GM18520 (cell line): ENCODE data around the gene LILRA6.
"Not testable (repeated sequence)": the region's sequence is repeated elsewhere in the genome, so short reads cannot be mapped to it uniquely, and the experiment has no call there.

Experiments
- ATAC-seq: cut with Tn5 transposase; IDR thresholded peaks from one replicate; pipeline ENCODE4 v1.9.1; 2021; ENCODE audit not compliant: unreplicated experiment

Gene LILRA6

GRCh38 chr19:54266133-54266532 lies 23.5 kb upstream of the LILRA6 start:
- no peak for ATAC-seq

GRCh38 chr19:54262470-54262869 lies 19.9 kb upstream of the LILRA6 start:
- no peak for ATAC-seq

GRCh38 chr19:54262066-54262465 lies 19.5 kb upstream of the LILRA6 start:
- ATAC-seq, result no peak

DNA sequence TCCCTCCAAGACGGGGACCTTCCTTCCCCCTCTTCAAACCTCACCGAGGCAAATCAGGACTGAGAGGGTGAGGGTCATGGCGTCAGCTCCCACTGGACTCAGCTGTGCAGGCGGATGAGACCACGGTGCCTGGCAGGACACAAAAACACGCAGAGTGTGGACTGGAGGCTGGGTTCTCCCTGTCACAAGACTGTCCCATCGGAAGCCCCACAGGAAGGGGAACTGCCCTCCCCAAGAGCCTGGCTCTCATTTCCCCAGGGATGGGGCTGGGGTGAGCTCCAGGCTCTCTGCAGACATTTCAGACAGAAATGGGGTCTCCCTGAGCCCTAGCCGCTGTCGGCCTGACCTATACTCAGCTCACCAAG lies 14.5 kb upstream of the LILRA6 start, which contains the start of gene LILRB5:
TSS of gene LILRB5 (minus strand) at position 158 of the 365 bp plus-strand sequence. CDS start at position 78, 80 bp downstream.
- ATAC-seq, result no peak

DNA sequence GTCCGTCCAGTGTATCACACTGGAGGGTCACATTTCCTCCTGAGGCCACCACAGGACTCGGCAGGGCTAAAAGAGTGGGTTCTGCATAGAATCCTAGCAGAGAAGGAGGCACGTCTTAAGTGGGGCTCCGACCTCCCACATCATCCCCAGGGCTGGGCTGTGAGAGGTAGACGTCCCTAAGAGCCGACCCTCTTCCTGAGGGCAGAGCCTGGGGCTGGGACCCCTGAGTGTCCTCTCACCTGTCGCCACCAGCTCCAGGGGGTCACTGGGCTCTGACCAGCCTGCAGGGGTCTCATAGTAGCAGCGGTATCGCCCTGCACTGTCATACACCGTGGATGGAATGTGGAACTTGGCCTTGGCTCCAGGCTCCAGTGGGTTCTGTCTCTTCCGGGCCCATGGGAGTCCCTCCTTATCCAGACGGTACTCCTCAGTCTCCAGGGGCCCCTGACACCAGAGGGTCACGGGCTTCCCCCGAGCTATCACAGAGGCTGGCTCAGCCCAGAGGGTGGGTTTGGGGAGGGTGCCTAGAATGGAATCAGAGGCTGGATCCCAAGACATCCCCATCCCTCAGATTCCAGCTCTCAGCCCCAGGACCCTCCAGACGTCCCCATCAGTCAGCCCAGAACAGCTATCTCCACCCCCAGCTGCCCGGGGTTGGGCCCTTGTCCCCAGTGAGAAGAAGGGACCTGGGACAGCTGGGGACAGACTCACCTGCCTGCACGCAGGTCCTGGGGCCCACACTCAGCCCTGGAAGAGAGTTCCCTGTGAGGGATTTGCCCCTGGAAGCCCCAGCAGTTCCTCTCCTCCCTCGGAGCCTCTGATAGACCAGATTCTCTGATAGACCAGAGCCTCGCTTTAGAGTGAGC lies 13.9 kb upstream of the LILRA6 start:
- no peak for ATAC-seq

DNA sequence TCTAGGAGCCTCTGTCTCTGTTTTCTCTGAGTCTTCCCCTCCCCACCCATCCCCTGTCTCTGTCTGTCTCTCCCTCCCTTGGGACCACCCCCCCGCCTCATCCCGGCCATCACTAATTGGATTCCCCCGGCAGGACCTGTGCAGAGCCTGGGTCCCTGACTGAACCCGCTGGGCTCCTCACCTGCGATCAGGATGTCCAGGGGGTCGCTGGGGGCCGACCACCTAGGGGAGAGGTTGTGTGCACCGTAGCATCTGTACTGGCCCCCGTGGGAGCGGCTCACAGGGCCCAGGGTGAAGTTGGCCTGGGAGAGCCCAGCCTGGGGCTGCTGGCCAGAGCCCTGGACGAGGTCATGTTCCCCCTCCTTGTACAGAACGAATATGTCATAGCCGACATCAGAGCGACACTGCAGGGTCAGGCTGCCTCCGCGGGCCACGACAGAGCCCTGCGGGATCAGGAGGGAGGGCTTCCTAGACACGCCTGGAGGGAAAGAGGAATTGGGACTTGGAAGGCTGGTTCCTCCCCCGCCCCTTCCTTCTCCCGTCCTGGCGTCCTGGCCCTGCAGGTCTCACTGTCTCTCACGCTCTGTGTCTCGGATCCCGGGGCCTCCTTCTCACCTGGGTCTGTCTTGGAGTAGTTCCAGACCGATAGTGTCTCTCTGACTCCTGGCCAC lies 12.7 kb upstream of the LILRA6 start:
- ATAC-seq, result no peak

GRCh38 chr19:54254195-54254906 lies 11.8 kb upstream of the LILRA6 start:
- ATAC-seq, result no peak

GRCh38 chr19:54253331-54254194 lies 11.0 kb upstream of the LILRA6 start:
- no peak for ATAC-seq

DNA sequence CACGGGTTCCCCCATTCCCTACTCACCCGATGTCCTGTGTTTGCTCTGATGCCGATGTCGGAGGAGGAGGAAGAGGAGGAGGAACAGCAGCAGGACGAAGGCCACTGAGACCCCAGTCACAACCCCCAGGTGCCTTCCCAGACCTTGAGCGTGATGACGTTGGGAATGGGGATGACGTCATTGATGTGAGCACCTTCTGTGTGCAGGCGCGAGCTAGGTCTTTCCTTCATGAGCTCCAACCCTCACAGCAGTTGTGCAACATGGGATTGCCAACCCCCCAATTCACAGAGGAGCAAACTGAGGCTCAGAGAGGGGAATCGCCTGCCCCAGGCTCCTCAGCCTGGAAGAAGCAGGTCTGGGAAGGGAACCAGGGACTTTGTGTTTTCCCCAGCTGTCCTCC lies 10.3 kb upstream of the LILRA6 start:
- no peak for ATAC-seq

GRCh38 chr19:54252243-54252642 lies 9.7 kb upstream of the LILRA6 start:
- ATAC-seq, result no peak

DNA sequence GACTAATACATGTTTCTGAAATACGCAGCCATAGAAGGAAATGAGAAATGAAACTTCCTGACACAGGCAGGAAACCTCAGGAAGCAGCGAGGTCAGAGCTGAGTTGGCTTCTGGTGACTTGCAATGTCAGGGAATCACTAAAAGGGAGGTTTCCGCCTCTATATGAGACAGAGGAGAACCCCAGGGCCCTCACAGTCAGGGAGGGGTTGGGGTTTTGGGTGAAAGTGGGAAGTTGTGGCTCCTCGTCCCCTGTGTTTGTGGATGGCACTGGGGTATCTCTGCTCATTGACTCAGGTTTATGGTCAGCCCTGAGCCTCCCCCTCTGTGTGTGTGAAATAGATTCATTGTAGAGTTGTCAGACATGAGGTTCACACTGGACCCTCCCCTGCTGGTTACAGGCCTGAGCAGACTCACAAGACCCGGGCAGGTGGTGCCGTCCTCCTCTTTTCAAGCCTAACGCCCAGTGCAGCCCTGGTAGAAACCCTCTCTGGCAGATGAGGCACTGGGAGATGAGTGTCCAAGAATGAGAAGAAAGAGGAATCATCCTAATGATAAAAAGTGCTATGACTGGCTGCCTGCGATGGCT lies 5.5 kb upstream of the LILRA6 start:
- no peak for ATAC-seq

GRCh38 chr19:54247106-54247930 lies 4.7 kb upstream of the LILRA6 start:
- no peak for ATAC-seq

GRCh38 chr19:54245936-54246335 lies 3.3 kb upstream of the LILRA6 start:
- no peak for ATAC-seq

DNA sequence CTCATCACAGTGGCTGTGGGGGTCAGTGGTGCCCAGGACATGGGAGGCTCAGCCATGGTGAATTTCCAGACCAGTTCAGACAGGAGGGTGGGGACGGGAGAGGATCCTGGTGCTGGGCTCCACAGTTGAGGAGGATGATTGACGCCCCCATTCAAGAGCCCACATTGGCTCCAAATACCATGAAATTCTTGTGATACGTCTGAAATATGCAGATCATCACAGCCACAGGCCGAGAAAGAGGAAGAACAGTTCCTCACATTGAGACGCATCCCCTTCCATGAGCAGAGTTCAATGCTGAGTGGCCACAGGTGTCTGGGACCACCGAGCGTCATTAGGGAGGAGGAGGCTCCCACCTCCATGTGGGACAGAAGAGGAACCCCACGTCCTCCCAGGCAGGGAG lies 1.2 kb upstream of the LILRA6 start:
- not testable (repeated sequence) for ATAC-seq

- ATAC-seq, result not testable (repeated sequence)
These were observed 356 bp downstream of the LILRA6 start for GRCh38 chr19:54242234-54242633.

GRCh38 chr19:54240372-54241336 lies 1.9 kb downstream of the LILRA6 start:
- not testable (repeated sequence) for ATAC-seq

DNA sequence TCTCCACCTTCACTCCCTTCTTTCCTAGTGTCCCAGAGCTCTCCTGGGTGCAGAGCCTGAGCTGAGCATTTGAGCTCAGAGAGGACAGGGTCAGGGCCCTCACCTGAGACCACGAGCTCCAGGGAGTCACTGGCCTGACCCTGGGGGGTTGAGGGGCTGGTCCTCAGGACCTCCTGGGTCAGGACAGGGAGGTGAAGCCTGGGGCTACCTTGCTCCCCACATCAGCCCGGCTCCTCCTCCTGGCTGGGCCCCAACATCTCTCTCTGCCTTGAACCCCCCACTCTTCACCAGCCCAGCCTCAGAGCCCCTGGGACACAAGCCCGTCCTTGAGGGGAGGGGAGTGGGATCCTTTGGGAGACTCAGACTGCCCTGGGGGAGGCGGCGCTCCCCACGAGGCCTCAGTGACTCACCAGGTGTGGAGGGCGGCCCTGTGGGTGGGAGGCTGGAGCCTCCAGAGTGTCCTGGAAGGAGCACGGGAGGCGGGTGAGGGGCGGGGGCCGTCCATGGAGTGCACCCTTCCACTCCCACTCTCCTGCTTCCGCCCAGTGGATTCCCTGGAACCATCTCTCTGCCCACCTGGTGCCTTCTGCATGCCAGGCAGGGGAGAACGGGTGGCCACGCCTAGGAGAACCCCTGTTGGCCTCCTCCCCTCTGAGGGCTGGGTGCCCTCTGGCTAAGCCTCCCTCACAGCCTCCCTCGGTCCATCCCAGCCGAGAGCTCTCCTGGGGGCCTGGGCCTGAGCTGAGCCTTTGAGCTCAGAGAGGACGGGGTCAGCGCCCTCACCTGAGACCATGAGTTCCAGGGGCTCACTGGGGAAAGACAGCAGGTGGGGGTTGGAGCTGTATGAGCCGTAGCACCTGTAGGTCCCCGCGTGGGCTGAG lies 2.9 kb downstream of the LILRA6 start:
- ATAC-seq, result not testable (repeated sequence)
